Inferior parietal cortex (tissue), 1 donor: ENCODE data around the gene ZNF699.
"Not testable (repeated sequence)": the region's sequence is repeated elsewhere in the genome, so short reads cannot be mapped to it uniquely, and the experiment has no call there.

Experiments used
- DNase-seq: peaks from one replicate; pipeline ENCODE4 v3.0.0-alpha.2; 2016; ENCODE audit errors: extremely low spot score

Gene ZNF699

GRCh38 chr19:9309139-9309973 is at the start of gene ZNF699:
Gene ZNF699, minus strand, starts transcription at chr19:9309838. Its CDS starts 4,719 bp downstream, at chr19:9305119.
- DNase-seq, result peak; percentile 98

GRCh38 chr19:9354651-9355050 is 45.0 kb upstream of the ZNF699 start:
- DNase-seq, result no peak

DNA sequence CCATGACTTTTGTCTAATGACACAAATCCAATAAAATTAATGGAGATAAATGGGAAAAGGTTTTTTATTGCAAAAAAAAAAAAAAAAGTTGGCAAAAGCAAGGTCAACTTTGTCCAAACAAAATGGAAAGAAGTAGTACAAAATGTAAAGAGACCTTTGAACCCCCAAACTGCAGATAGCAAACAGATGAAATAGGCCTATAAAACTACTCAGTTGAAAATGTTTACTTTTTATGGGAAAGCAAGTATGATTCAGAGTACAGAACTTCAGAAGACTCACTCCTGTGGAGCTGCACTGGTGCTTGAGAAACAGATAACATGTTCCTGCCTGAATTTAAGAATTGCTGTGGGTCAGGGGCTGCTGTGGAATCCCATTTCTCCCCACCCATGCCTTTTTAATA is 43.4 kb upstream of the ZNF699 start:
- no peak for DNase-seq

- DNase-seq, result no peak
Observed at GRCh38 chr19:9352505-9352904, 42.9 kb upstream of the ZNF699 start.

DNA sequence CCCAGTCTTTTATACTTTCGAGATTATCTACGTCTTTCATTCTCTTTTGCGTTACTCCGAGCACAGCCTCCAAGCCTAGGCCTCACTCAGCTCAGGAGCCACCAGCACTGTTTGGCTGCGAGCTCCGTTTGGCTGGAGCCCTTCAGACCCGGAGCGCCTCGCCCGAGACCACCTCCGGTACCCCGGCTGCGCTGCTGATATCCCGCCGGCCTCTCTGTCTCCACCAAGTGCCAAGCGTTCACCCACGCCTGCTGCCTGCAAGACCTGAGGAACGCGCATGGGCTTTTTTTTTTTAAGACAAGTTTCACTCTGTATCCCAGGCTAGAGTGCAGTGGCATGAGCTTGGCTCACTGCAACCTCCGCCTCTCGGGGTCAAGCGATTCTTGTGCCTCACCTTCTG is 39.0 kb upstream of the ZNF699 start:
- no peak for DNase-seq

GRCh38 chr19:9348253-9348652 is 38.6 kb upstream of the ZNF699 start:
- no peak for DNase-seq

- no peak for DNase-seq
Observed at GRCh38 chr19:9345005-9345404, 35.4 kb upstream of the ZNF699 start.

GRCh38 chr19:9342610-9343304 is 33.1 kb upstream of the ZNF699 start:
- no peak for DNase-seq

DNA sequence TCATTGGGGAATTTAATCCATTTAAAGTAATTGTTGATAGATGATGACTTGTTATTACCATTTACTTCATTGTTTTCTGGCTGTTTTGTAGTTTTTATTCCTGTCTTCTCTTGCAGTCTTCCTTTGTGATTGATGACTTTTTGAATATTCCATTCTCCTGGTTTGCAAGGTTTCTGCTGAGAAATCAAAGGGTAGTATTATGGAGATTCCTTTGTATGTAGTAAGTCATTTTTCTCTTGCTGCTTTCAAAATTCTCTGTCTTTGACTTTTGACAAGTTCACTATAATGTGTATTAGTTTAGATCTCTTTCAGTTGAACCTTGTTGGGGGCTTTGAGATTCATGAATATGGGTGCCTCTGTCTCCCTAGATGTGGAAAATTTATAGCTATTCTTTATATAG is 20.4 kb upstream of the ZNF699 start:
- DNase-seq, result no peak

GRCh38 chr19:9324584-9324962 is 14.9 kb upstream of the ZNF699 start:
- DNase-seq, result no peak

DNA sequence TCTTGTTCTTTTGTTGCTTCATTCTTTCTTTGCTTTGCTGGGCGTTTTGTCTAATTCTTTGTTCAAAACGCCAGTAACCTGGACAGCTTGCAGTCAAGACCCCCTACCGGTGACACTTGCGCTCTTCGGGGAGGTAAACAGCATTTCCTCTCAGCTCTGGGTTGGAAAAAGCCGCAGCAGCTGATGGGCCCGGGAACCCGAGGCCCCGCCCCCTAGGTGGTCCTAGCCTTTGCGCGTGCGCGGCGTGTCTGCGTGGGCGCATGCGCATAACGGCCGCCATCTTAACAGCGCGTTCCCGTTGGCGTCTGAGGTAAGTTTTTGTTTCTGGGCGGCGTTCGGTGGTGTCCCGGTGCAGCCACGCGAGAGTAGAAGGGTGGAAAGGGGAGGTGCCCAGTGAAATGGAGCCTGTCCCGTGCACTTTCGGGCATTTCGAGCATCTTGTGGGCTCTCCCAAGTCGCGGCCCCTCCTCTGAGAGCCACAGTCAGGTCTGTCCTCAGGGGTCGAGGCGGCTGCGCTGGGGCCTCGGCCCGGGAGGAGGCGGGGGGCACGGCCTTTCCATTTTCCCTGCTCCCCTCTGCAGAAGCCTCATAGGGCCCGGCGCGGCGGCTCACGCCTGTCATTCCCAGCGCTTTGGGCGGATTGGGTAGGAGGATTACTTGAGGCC is 14.4 kb upstream of the ZNF699 start, which contains the start of gene ZNF559:
ZNF559 (plus strand) TSS at position 261 of the 665 bp plus-strand sequence. CDS start 14,371 bp downstream, outside the sequence.
- DNase-seq, result peak; percentile 93

- peak; percentile 89 for DNase-seq
Observed at GRCh38 chr19:9323557-9323918, 13.9 kb upstream of the ZNF699 start.

DNA sequence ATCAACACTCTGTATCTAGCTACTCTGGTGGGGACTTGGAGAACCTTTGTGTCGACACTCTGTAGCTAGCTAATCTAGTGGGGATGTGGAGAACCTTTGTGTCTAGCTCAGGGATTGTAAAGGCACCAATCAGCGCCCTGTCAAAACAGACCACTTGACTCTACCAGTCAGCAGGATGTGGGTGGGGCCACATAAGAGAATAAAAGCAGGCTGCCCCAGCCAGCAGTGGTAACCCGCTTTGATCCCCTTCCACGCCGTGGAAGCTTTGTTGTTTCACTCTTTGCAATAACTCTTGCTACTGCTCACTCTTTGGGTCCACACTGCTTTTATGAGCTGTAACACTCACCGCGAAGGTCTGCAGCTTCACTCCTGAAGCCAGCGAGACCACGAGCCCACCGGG is 12.6 kb upstream of the ZNF699 start:
- not testable (repeated sequence) for DNase-seq

DNA sequence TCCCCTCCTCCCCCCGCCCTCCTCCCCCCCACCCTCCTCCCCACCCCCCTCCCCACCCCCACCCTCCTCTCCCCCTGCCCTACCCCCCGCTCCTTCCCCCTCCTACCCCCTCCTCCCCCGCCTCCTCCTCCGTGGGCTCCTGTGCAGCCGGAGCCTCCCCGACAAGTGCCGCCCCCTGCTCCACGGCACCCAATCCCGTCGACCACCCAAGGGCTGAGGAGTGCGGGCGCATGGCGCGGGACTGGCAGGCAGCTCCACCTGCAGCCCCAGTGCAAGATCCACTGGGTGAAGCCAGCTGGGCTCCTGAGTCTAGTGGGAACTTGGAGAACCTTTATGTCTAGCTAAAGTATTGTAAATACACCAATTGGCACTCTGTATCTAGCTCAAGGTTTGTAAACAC is 12.1 kb upstream of the ZNF699 start:
- not testable (repeated sequence) for DNase-seq

- no peak for DNase-seq
Observed at GRCh38 chr19:9321338-9321737, 11.7 kb upstream of the ZNF699 start.

- DNase-seq, result no peak
Observed at GRCh38 chr19:9313756-9314155, 4.1 kb upstream of the ZNF699 start.

DNA sequence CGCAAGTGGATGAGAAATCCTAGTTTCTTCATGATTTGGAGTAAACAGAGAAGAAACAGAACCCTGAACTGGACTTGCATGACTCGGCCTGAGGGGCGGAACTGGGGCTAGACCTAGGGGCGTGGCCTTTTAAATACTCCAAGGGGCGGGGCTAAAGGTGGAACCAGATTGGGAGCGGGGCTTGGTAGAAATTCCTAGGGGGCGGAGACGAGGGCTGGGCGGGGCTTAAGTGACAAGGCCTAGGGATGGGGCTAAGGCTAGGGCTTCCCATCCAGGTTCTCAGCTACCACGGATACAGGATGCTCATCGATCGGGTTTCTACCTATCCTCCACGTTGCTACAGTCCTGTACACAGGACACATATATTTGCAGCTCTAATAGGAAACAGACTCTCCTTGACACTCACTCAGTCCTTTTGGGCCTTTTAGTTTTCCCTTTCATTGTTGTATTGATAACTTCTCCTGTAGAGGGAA is 372 bp upstream of the ZNF699 start:
- no peak for DNase-seq

GRCh38 chr19:9308091-9308770 is 1.4 kb downstream of the ZNF699 start:
- no peak for DNase-seq

- DNase-seq, result no peak
Observed at GRCh38 chr19:9306443-9306842, 3.2 kb downstream of the ZNF699 start.

- no peak for DNase-seq
Observed at GRCh38 chr19:9296336-9296735, 13.3 kb downstream of the ZNF699 start.

DNA sequence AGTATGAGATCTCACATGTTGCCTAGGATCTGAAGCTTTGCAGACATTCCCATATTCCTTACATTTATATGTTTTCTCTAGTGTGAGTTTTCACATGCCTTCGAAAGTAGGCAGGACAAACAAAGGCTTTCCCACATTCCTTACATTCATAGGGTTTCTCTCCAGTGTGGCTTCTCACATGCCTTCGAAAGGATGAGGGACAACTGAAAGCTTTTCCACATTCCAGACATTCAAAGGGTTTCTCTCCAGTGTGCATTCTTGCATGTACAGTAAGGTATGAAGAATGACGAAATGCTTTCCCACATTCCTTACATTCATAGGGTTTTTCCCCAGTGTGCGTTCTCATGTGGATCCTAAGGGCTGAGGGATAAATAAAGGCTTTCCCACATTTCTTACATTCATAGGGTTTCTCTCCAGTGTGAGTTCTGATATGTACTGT is 14.2 kb downstream of the ZNF699 start:
- DNase-seq, result no peak
